ENCODE results near the gene AQP12A.

DNA sequence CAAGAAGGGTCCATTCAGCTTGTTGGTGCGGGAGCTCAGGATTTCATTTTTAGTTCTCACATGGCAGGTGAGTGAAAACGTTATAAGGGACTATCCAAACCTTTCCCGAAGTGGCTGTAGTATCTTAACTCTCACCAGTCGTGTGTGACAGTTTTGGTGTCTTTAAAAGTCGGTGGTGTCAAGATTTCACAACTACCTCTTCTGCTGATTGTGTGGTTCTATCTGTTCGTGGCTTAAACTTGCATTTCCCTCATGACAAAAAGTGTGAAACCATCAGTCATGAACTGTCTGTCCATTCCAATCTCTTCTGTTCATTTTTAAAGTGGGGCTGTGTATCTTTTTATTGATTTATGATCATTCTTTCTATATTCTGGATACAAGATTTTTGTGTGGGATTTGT is 5.2 kb upstream of the AQP12A start:
- TF ChIP-seq, protein P1, sequence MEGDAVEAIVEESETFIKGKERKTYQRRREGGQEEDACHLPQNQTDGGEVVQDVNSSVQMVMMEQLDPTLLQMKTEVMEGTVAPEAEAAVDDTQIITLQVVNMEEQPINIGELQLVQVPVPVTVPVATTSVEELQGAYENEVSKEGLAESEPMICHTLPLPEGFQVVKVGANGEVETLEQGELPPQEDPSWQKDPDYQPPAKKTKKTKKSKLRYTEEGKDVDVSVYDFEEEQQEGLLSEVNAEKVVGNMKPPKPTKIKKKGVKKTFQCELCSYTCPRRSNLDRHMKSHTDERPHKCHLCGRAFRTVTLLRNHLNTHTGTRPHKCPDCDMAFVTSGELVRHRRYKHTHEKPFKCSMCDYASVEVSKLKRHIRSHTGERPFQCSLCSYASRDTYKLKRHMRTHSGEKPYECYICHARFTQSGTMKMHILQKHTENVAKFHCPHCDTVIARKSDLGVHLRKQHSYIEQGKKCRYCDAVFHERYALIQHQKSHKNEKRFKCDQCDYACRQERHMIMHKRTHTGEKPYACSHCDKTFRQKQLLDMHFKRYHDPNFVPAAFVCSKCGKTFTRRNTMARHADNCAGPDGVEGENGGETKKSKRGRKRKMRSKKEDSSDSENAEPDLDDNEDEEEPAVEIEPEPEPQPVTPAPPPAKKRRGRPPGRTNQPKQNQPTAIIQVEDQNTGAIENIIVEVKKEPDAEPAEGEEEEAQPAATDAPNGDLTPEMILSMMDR (conservative IDR thresholded peaks at IDR 0.05; ENCODE audit: low read depth in 2 of 2): no peak
- no peak for TF ChIP-seq POLR2AphosphoS5 (IDR thresholded peaks at IDR 0.05; ENCODE audit: low read depth)
